K562 (cell line): ENCODE data around the gene CARD18. TPM values are rescaled to one million over a fixed set of nuclear protein-coding genes. Genes with fewer than 3 reads are reported as not detected.

Experiments used
- ATAC-seq: fragments of 200-7000 bp; cut with Tn5 transposase; 3 replicates; pipeline ENCODE4 v1.9.1; 2020; ENCODE audit warnings: moderate library complexity
- BruUV-seq: library from RNA; stranded (reverse); fragments of 400-500 nt; replicated peaks from 2 replicates; lab custom pipeline; 2021; lab: Mats Ljungman, UMichigan
- CTCF ChIA-PET: fragments of 300-600 bp; formaldehyde crosslinking; extraction: SDS; loops from one replicate; lab custom pipeline; 2021; ENCODE audit warnings: low intra/inter-chr PET ratio; lab: Yijun Ruan, JAX
- POLR2A ChIA-PET: fragments of 300-600, 350-650 bp; sonication (Branson Sonifier 250); formaldehyde crosslinking; extraction: SDS; loops from one replicate; lab custom pipeline; 2021; ENCODE audit warnings: antibody characterized with exemption, inconsistent platforms; lab: Yijun Ruan, JAX
- DNase-seq, 4 experiments: peaks; one replicate each; pipeline versions ENCODE4 v3.0.0 to v3.0.0-alpha.2; 2011 to 2018; ENCODE audit warnings: low spot score in 3 of 4, mixed read lengths in 3 of 4; ENCODE audit errors: extremely low read depth in 1 of 4
- FAIRE-seq: peaks from 2 replicates; lab custom pipeline; 2011; peaks lifted over from hg19 to GRCh38; lab: Jason Lieb, UNC
- H2AFZ ChIP-seq: 2 replicates; pipeline ENCODE4 v1.6.0; 2011; ENCODE audit warnings: low read depth, low read length, control low read depth, inconsistent platforms
- H3K27ac ChIP-seq: fragments of 200-600 bp; 3 replicates; pipeline ENCODE4 v1.8.0; 2011; ENCODE audit warnings: low read depth, mild to moderate bottlenecking, control low read depth, inconsistent platforms, low read length, moderate library complexity, mixed read lengths; ENCODE audit errors: extremely low read depth
- H3K27me3 ChIP-seq, 2 experiments: fragments of 300-600 bp in 1 of 2; 2 replicates in 1 of 2; 3 replicates in 1 of 2; pipeline versions ENCODE4 v1.6.0 to v1.8.0; 2011; ENCODE audit warnings: inconsistent platforms in 2 of 2, low read length in 2 of 2, mild to moderate bottlenecking in 1 of 2, mixed read lengths in 1 of 2, moderate library complexity in 1 of 2; ENCODE audit not compliant: control insufficient read depth in 2 of 2, insufficient read depth in 2 of 2
- H3K36me3 ChIP-seq: fragments of 300-600 bp; 3 replicates; pipeline ENCODE4 v1.8.0; 2011; ENCODE audit warnings: mild to moderate bottlenecking, low read length, inconsistent platforms; ENCODE audit not compliant: control insufficient read depth, insufficient read depth
- H3K4me1 ChIP-seq, 2 experiments: fragments of 200-600 bp in 1 of 2; replicated peaks in 1 of 2; 2 replicates in 1 of 2; 3 replicates in 1 of 2; pipeline versions ENCODE4 v1.5.1 to v1.8.0; 2011; ENCODE audit warnings: inconsistent platforms in 2 of 2, low read length in 2 of 2, mild to moderate bottlenecking in 1 of 2, mixed read lengths in 1 of 2, moderate library complexity in 1 of 2; ENCODE audit not compliant: control insufficient read depth in 2 of 2, insufficient read depth in 2 of 2
- H3K4me2 ChIP-seq: 2 replicates; pipeline ENCODE4 v1.6.1; 2011; ENCODE audit warnings: low read length, control low read depth, inconsistent platforms, mixed read lengths; ENCODE audit not compliant: insufficient read depth
- H3K4me3 ChIP-seq: fragments of 200-600 bp; sonication (generic), shearing (Covaris generic); 2 replicates; pipeline ENCODE4 v1.5.1; 2016; ENCODE audit warnings: control low read depth, inconsistent platforms
- H3K79me2 ChIP-seq: fragments of 200-600 bp; 3 replicates; pipeline ENCODE4 v1.8.0; 2011; ENCODE audit warnings: low read length, inconsistent platforms; ENCODE audit not compliant: control insufficient read depth, insufficient read depth
- H3K9ac ChIP-seq, 2 experiments: 2 replicates each; pipeline versions ENCODE4 v1.6.0 to v1.6.1; 2011; ENCODE audit warnings: low read depth in 2 of 2, low read length in 2 of 2, control low read depth in 1 of 2, inconsistent platforms in 1 of 2, mild to moderate bottlenecking in 1 of 2, mixed read lengths in 1 of 2; ENCODE audit not compliant: insufficient read depth in 1 of 2
- H3K9me1 ChIP-seq: one replicate; pipeline ENCODE4 v1.6.0; 2011; ENCODE audit warnings: inconsistent platforms, mild to moderate bottlenecking, low read length, moderate library complexity; ENCODE audit not compliant: control insufficient read depth, insufficient read depth
- H3K9me3 ChIP-seq: replicated peaks from 2 replicates; pipeline ENCODE4 v1.5.1; 2011; ENCODE audit warnings: low read depth, low read length, inconsistent platforms; ENCODE audit not compliant: control insufficient read depth, insufficient read depth
- H4K20me1 ChIP-seq: replicated peaks from 2 replicates; pipeline ENCODE4 v1.6.1; 2011; ENCODE audit warnings: low read length, inconsistent platforms, mixed read lengths; ENCODE audit not compliant: control insufficient read depth, insufficient read depth
- CHD4 ChIP-seq: fragments of 200-600 bp; sonication (generic); IDR thresholded peaks from 3 replicates; pipeline ENCODE4 v1.6.1; 2012; ENCODE audit warnings: low read depth, mild to moderate bottlenecking, mixed read lengths, low read length, inconsistent platforms; ENCODE audit not compliant: insufficient read depth, insufficient replicate concordance, poor library complexity, severe bottlenecking
- GTF2F1 ChIP-seq: IDR thresholded peaks from 2 replicates; pipeline ENCODE4 v1.6.1; 2011; ENCODE audit warnings: low read depth, low read length, improper control_type of control experiment
- PHF8 ChIP-seq: fragments of 200-600 bp; sonication (generic); IDR thresholded peaks from 2 replicates; pipeline ENCODE4 v1.6.1; 2012; ENCODE audit warnings: mixed run types, mild to moderate bottlenecking, inconsistent platforms, low read length, moderate library complexity, borderline replicate concordance
- TSC22D4 ChIP-seq: fragments of 450-650 bp; IDR thresholded peaks from 2 replicates; pipeline ENCODE4 v1.6.1; 2016; ENCODE audit warnings: missing genetic modification characterization, missing biosample characterization, control low read depth
- ZNF57 ChIP-seq: fragments of 450-650 bp; formaldehyde crosslinking; IDR thresholded peaks from 2 replicates; pipeline ENCODE4 v1.4.0; 2020; ENCODE audit warnings: mild to moderate bottlenecking, moderate library complexity
- WGBS: fragments of 100-300 bp; shearing (Covaris generic); methylation state at CpG from one replicate; pipeline ENCODE4 v1.1.6; 2016; ENCODE audit warnings: low coverage, mixed read lengths; ENCODE audit not compliant: insufficient coverage; ENCODE audit errors: missing lambda C conversion rate; 5-methylcytosine and 5-hydroxymethylcytosine counted together
- in situ Hi-C: fragments of 300-500 bp; cut with MboI; formaldehyde crosslinking; loops from 4 replicates; pipeline ENCODE4 v1.15.0; 2018; ENCODE audit warnings: inconsistent platforms, mixed read lengths
- intact Hi-C: fragments of 100-400 bp; cut with micrococcal nuclease; formaldehyde crosslinking; loops from 2 replicates; pipeline ENCODE4 v1.14.2; 2022
- polyA plus RNA-seq, 8 experiments: library from polyadenylated mRNA; depleted of rRNA in 4 of 8; stranded (reverse) in 5 of 8; unstranded in 3 of 8; fragments of >200 nt; fragmentation: Nextera tagmentation in 2 of 8; fragmentation: Illumina TruSeq in 1 of 8; extraction: Ambion mirVana in 2 of 8; extraction: Trizol in 1 of 8; gene quantifications; 2 replicates each; pipeline versions ENCODE4 v1.2.1 to v1.2.3, GENCODE V29; 2011 to 2014; ENCODE audit warnings: inconsistent platforms in 1 of 8, missing spikeins in 1 of 8
- total RNA-seq, 7 experiments: library from RNA; depleted of rRNA in 6 of 7; stranded (reverse); fragments of >200 nt in 6 of 7; fragmentation: Illumina TruSeq in 2 of 7; extraction: Trizol in 2 of 7; gene quantifications; 2 replicates each; pipeline versions ENCODE4 v1.2.1 to v1.2.3, GENCODE V29; 2011 to 2021; ENCODE audit warnings: low replicate concordance in 1 of 7
- TF ChIP-seq, protein P1 (sequence below), 2 experiments: fragments of 150-350 bp in 1 of 2; IDR thresholded peaks; 2 replicates each; pipeline ENCODE4 v1.6.1; 2012 to 2016; ENCODE audit warnings: low read depth in 2 of 2, low read length in 2 of 2, mild to moderate bottlenecking in 1 of 2, moderate library complexity in 1 of 2
- TF ChIP-seq, protein P2 (sequence below): fragments of 450-650 bp; formaldehyde crosslinking; IDR thresholded peaks from 2 replicates; pipeline ENCODE4 v1.4.0; 2022; ENCODE audit warnings: mild to moderate bottlenecking, moderate library complexity
- TF ChIP-seq, protein P3 (sequence below): fragments of 450-650 bp; IDR thresholded peaks from 2 replicates; pipeline ENCODE4 v1.6.1; 2016

The CARD18 gene
- total and polyA plus RNA-seq, 9 of the 15 experiments (the other 6 are each of a cell fraction or from before 2014, with no cell fraction given): 1.5 to 4.7 (median 2.9) TPM

DNA sequence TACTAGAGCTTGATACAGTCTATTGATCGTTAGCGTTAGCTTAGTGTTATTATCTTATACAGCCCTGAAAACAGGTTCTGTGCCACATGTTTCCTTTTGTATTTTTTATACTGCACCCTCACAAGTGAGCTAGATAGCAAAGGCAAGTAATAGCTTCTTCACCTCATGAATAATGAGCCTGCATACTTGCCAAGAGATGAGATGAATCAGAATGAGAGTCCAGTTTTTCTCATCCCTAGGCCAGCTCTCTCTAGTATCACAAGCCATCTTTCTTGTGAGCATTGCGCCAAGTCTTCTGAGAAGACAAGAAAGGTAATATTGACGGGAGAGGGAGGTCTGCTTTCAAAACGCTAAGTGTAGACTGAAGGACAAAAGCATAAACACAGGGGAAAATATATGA is 8.7 kb upstream of the CARD18 start:
- no peak for FAIRE-seq
- no TSS peak for BruUV-seq

DNA sequence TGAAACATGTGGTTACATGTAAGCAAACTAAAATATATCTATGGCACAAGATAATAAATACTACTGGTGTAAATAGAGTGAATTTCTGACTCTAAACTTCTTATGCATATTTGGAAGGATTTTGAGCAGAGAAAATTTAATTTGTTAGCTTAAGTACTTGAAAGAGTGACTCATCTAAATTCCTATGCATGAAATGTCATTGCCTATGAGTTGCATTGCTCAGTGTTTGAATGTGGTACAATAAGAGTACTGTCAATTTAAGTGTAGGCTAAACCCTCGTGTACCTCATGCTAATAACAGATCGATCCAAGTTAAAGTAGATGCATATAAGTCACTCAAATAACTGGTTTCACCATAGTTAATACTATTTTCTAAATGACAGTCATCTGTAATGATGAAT is 5.3 kb upstream of the CARD18 start:
- no peaks in the 10 kb centered on the region for H4K20me1 ChIP-seq
- no TSS peak for BruUV-seq
- TF ChIP-seq, protein P1, sequence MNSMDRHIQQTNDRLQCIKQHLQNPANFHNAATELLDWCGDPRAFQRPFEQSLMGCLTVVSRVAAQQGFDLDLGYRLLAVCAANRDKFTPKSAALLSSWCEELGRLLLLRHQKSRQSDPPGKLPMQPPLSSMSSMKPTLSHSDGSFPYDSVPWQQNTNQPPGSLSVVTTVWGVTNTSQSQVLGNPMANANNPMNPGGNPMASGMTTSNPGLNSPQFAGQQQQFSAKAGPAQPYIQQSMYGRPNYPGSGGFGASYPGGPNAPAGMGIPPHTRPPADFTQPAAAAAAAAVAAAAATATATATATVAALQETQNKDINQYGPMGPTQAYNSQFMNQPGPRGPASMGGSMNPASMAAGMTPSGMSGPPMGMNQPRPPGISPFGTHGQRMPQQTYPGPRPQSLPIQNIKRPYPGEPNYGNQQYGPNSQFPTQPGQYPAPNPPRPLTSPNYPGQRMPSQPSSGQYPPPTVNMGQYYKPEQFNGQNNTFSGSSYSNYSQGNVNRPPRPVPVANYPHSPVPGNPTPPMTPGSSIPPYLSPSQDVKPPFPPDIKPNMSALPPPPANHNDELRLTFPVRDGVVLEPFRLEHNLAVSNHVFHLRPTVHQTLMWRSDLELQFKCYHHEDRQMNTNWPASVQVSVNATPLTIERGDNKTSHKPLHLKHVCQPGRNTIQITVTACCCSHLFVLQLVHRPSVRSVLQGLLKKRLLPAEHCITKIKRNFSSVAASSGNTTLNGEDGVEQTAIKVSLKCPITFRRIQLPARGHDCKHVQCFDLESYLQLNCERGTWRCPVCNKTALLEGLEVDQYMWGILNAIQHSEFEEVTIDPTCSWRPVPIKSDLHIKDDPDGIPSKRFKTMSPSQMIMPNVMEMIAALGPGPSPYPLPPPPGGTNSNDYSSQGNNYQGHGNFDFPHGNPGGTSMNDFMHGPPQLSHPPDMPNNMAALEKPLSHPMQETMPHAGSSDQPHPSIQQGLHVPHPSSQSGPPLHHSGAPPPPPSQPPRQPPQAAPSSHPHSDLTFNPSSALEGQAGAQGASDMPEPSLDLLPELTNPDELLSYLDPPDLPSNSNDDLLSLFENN (IDR thresholded peaks at IDR 0.05; ENCODE audit: low read depth in 2 of 2, low read length in 2 of 2): no peak
- TF ChIP-seq, protein P2, sequence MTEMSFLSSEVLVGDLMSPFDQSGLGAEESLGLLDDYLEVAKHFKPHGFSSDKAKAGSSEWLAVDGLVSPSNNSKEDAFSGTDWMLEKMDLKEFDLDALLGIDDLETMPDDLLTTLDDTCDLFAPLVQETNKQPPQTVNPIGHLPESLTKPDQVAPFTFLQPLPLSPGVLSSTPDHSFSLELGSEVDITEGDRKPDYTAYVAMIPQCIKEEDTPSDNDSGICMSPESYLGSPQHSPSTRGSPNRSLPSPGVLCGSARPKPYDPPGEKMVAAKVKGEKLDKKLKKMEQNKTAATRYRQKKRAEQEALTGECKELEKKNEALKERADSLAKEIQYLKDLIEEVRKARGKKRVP (CRISPR knock-in tag): no peak
- no peak for TF ChIP-seq CHD4

More for the DNA sequence above, 8.7 kb upstream of the CARD18 start:
- no peak for ATAC-seq
- TF ChIP-seq GTF2F1: no peak
- TF ChIP-seq ZNF57 (CRISPR knock-in tag): no peak
- TF ChIP-seq, protein P3, sequence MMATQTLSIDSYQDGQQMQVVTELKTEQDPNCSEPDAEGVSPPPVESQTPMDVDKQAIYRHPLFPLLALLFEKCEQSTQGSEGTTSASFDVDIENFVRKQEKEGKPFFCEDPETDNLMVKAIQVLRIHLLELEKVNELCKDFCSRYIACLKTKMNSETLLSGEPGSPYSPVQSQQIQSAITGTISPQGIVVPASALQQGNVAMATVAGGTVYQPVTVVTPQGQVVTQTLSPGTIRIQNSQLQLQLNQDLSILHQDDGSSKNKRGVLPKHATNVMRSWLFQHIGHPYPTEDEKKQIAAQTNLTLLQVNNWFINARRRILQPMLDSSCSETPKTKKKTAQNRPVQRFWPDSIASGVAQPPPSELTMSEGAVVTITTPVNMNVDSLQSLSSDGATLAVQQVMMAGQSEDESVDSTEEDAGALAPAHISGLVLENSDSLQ: no peak
- TF ChIP-seq TSC22D4 (tag): no peak
- no peak for TF ChIP-seq PHF8
- TF ChIP-seq, all 486 proteins: peak for 0
- Histone ChIP-seq H3K9me3 (no peaks in the 10 kb centered on the region), H2AFZ (no peak overlapping the region), H3K4me3 (no peak overlapping the region), H3K36me3 (no peaks in the 10 kb centered on the region), H3K9ac (no peak overlapping the region), H4K20me1 (no peaks in the 10 kb centered on the region), H3K79me2 (no peaks in the 10 kb centered on the region), H3K27ac (no peak overlapping the region), H3K9me1 (no peaks in the 10 kb centered on the region), H3K4me1 (no peaks in the 10 kb centered on the region), H3K27me3 (no peaks in the 10 kb centered on the region), H3K4me2 (no peak overlapping the region)
- POLR2A ChIA-PET: no interaction called here
- WGBS: 0% methylated on average over 5 of the region's 5 CpGs
- intact Hi-C loops (no loop called here), in situ Hi-C loops (no loop called here)
- DNase-seq: no peak
- CTCF ChIA-PET: no interaction called here

More for the DNA sequence above, 5.3 kb upstream of the CARD18 start:
- no peak overlapping the region for H3K27ac ChIP-seq
- WGBS: 0% methylated on average over 2 of the region's 2 CpGs
- in situ Hi-C loops: no loop called here
- no peak overlapping the region for H3K4me2 ChIP-seq
- intact Hi-C loops: no loop called here
- FAIRE-seq: no peak
- no peak for ATAC-seq
- H3K36me3 ChIP-seq: no peaks in the 10 kb centered on the region
- ChIA-PET POLR2A (no interaction called here), CTCF (no interaction called here)
- H3K4me1 ChIP-seq: no peaks in the 10 kb centered on the region
- no peaks in the 10 kb centered on the region for H3K9me1 ChIP-seq
- H3K9ac ChIP-seq: no peak overlapping the region
- no peak for DNase-seq
- H3K4me3 ChIP-seq: no peak overlapping the region
- H3K27me3 ChIP-seq: no peaks in the 10 kb centered on the region
- no peaks in the 10 kb centered on the region for H3K9me3 ChIP-seq
- H2AFZ ChIP-seq: no peak overlapping the region
- H3K79me2 ChIP-seq: no peaks in the 10 kb centered on the region
